Thoracic aorta (tissue), 2 donors: ENCODE data around the gene CAMK2D. TPM values are rescaled to one million over a fixed set of nuclear protein-coding genes. Genes with fewer than 3 reads are reported as not detected.
A peak's percentile ranks its signal among the peaks of the same experiment; 100 is the strongest.

Source experiments
- ATAC-seq: fragments of 150-250 bp; one replicate; pipeline ENCODE4 v1.8.0; 2017; ENCODE audit warnings: low read depth; ENCODE audit not compliant: insufficient number of reproducible peaks, low FRiP score
- DNase-seq: peaks from one replicate; pipeline ENCODE4 v3.0.0-alpha.2; 2020; ENCODE audit warnings: low spot score
- H3K27ac ChIP-seq, 2 donors: fragments of 200-600 bp; sonication (generic); 1 replicate in 1 of 2; 2 replicates in 1 of 2; pipeline ENCODE4 v1.5.1; 2016; ENCODE audit warnings: mild to moderate bottlenecking in 2 of 2, moderate library complexity in 2 of 2
- H3K27me3 ChIP-seq: fragments of 200-600 bp; sonication (generic); replicated peaks from 2 replicates; pipeline ENCODE4 v1.6.0; 2016; ENCODE audit warnings: mild to moderate bottlenecking; ENCODE audit not compliant: insufficient read depth
- H3K36me3 ChIP-seq: fragments of 200-600 bp; sonication (generic); one replicate; pipeline ENCODE4 v1.5.1; 2016
- H3K4me1 ChIP-seq, 2 donors: fragments of 200-600 bp; sonication (generic); 1 replicate in 1 of 2; 2 replicates in 1 of 2; pipeline versions ENCODE4 v1.5.1 to v1.6.0; 2016; ENCODE audit warnings: low read depth in 2 of 2, mild to moderate bottlenecking in 1 of 2; ENCODE audit not compliant: control insufficient read depth in 1 of 2
- H3K4me3 ChIP-seq: fragments of 200-600 bp; sonication (generic); 2 replicates; pipeline ENCODE4 v1.5.1; 2016; ENCODE audit warnings: mild to moderate bottlenecking
- H3K9me3 ChIP-seq: fragments of 200-600 bp; sonication (generic); 2 replicates; pipeline ENCODE4 v1.5.1; 2016
- total RNA-seq, 2 donors: library from RNA; depleted of rRNA; stranded (reverse); fragments of >200 nt; gene quantifications; one replicate each; pipeline versions ENCODE4 v1.1.0 to v1.2.3, GENCODE V29; 2016
- TF ChIP-seq, protein P1 (sequence below): fragments of 200-600 bp; sonication (generic); IDR thresholded peaks from one replicate; pipeline ENCODE4 v1.5.1; 2019; ENCODE audit warnings: antibody characterized with exemption

CAMK2D gene
- total RNA-seq, 2 donors from 2014 or later: 50.6 to 70.1 TPM

DNA sequence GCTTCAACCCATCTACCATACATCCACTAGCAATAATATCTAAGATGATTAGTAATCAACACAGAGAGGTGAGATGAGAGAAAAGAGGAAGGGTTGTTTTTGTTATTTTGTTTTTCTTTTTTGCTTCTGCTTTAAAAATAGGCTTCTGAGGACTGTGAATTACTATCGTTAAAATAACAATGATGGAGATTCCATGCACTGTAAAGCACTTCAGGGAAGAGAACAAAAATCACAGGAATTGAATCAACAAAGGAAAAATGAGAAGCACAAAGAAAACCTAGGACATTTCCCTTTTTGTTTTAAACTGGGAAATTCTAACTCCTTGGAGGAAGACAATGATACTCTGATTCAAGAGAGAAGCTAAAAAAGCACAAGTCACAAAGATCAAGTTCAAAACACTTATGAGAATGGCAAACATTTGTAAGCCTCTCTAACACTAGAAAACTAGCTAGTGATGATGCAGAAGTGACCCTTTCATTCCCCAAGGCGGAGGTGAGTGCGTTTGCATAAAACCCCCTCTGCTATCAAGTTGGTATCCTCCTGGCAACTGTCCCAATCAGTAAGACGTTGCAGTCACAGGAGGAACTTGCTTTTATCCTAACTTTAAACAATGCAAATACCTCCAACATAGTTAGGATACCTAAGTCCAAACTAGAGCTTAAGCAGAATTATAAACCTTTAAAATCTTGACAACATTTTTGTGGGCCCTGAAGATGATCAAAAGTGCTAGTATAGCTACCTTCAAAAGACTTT is 308.5 kb downstream of the CAMK2D start:
- Histone ChIP-seq H3K9me3 (no peaks in the 10 kb centered on the region), H3K36me3 (no peaks in the 10 kb centered on the region), H3K27ac (peak overlapping the region in 1 of 2 donors; percentile 21), H3K27me3 (no peaks in the 10 kb centered on the region), H3K4me3 (no peak overlapping the region), H3K4me1 (peaks cover 12 to 55% of the 10 kb centered on the region in 2 donors)
- DNase-seq (no peak), ATAC-seq (no peak)
- TF ChIP-seq, protein P1, sequence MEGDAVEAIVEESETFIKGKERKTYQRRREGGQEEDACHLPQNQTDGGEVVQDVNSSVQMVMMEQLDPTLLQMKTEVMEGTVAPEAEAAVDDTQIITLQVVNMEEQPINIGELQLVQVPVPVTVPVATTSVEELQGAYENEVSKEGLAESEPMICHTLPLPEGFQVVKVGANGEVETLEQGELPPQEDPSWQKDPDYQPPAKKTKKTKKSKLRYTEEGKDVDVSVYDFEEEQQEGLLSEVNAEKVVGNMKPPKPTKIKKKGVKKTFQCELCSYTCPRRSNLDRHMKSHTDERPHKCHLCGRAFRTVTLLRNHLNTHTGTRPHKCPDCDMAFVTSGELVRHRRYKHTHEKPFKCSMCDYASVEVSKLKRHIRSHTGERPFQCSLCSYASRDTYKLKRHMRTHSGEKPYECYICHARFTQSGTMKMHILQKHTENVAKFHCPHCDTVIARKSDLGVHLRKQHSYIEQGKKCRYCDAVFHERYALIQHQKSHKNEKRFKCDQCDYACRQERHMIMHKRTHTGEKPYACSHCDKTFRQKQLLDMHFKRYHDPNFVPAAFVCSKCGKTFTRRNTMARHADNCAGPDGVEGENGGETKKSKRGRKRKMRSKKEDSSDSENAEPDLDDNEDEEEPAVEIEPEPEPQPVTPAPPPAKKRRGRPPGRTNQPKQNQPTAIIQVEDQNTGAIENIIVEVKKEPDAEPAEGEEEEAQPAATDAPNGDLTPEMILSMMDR: no peak

DNA sequence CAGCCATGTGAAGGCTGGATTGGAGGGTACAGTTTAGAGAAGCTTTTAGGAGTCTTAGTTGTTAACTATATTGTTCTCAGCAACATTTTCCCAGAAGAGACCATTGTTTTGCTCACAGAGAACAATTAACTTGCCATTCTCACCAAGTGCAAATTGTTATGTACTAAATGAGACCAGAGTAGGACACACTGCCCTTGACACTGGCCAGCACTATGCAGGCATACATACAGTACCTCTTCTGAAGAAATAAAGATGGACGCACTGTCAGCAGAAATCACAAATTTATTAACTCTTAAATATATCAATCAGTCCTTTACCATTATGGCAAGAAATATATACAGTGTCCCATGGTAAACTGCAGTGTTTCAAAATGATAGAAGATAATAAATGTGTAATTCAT is 309.4 kb downstream of the CAMK2D start:
- Histone ChIP-seq H3K4me1 (peaks cover 16 to 64% of the 10 kb centered on the region in 2 donors), H3K4me3 (no peak overlapping the region), H3K27ac (no peak overlapping the region), H3K36me3 (no peaks in the 10 kb centered on the region), H3K9me3 (no peaks in the 10 kb centered on the region), H3K27me3 (no peaks in the 10 kb centered on the region)
- TF ChIP-seq, protein P1: no peak
- no peak for DNase-seq
- no peak for ATAC-seq

DNA sequence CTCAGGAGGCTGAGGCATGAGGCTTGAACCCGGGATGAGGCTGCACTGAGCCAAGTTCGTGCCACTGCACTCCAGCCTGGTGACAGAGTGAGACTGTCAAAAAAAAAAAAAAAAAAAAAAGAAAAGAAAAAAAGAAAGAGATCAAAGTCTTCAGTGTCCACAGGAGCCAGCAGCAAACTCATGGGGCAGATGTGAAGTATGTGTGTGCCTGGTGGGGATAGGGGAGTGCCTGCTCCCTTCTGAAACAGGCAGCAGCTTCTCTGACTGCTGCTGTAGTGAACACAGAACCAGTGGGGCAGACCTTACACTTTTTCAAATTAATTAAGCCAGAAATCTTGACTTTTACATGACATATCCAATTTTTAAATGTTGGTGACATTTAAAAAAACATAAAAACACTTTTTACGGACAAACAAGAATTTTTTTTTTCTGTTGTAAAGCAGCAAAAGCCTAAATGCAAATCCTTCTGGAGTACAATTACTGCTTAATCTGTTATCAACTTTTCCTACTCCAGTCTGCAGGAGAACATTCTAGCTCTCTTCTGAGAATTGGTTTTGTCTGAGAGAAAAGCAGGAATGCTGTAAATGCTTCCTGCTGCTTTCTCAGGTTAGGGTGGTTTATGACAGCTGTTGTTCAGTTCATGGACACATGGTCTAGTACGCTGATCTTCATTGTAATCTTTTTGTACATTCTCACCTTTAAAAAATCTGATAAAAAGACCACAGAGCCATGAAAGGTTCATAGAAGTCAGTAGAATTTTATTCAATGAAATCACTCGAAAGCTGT is 311.1 kb downstream of the CAMK2D start:
- TF ChIP-seq, protein P1: no peak
- no peaks in the 10 kb centered on the region for H3K36me3 ChIP-seq
- H3K4me3 ChIP-seq: no peak overlapping the region
- ATAC-seq (no peak), DNase-seq (no peak)
- H3K27ac ChIP-seq: peak overlapping the region in 1 of 2 donors; percentile 41
- no peaks in the 10 kb centered on the region for H3K27me3 ChIP-seq
- peaks cover 5% of the 10 kb centered on the region for H3K9me3 ChIP-seq
- peaks cover 17 to 72% of the 10 kb centered on the region in 2 donors for H3K4me1 ChIP-seq

DNA sequence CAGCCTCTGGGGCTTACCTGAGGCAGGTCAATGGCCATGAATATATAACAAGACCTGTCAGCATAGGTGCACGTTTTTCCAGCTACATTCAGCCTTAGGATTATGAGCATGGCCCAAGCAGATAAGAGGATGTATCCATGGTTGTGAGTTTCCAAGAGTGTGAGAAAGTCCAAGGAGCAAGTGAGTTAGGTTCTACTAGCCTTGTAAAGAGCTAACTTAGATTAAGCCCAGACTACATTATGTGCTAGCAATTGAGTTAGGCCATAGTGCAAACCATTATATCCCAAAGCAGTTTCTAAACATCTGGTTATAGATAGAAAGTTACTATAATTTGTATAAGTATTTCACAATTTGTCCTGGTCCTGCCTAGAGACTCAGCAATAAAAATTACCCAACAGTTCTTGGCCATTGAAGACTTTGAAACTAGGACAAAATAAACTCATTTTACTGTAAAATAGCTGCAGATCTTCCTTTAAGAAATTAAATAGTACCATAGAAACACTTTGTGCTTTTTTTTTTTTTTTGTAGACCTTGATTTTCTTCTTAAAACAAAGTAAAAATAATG is 312.0 kb downstream of the CAMK2D start:
- TF ChIP-seq, protein P1: no peak
- H3K36me3 ChIP-seq: no peaks in the 10 kb centered on the region
- H3K9me3 ChIP-seq: peaks cover 5% of the 10 kb centered on the region
- DNase-seq (no peak), ATAC-seq (no peak)
- no peak overlapping the region for H3K4me3 ChIP-seq
- no peaks in the 10 kb centered on the region for H3K27me3 ChIP-seq
- H3K4me1 ChIP-seq: peaks cover 24 to 81% of the 10 kb centered on the region in 2 donors
- peak overlapping the region; percentile 44 to 51 for H3K27ac ChIP-seq

DNA sequence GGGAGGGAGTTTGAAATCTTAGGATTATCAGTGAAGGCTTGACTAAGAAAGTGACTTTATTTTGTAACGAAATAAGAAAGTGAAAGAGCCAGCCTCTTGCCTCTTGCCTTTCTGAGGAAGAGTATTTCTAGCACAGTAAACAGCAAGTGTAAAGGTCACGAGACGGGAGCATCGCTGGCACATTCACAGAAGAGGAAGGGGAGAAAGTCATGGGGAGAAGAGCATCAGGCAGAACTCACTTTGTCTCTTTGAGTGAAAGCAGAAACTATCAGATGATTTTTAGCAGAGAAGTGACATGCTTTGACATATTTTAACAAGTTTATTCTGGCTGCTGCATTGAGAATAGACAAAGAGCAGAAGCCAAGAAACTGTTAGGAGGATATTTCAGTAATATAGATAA is 313.8 kb downstream of the CAMK2D start:
- peaks cover 15 to 88% of the 10 kb centered on the region in 2 donors for H3K4me1 ChIP-seq

More for the DNA sequence above, 313.8 kb downstream of the CAMK2D start:
- no peak for ATAC-seq
- no peaks in the 10 kb centered on the region for H3K36me3 ChIP-seq
- no peak overlapping the region for H3K4me3 ChIP-seq
- TF ChIP-seq, protein P1: no peak
- peak overlapping the region; percentile 44 to 51 for H3K27ac ChIP-seq
- peaks cover 5% of the 10 kb centered on the region for H3K9me3 ChIP-seq
- DNase-seq: no peak
- no peaks in the 10 kb centered on the region for H3K27me3 ChIP-seq
